HG03060 (cell line): ENCODE data around the gene SPTLC1.
"Not testable (repeated sequence)": the region's sequence is repeated elsewhere in the genome, so short reads cannot be mapped to it uniquely, and the experiment has no call there.

ENCODE experiments used
- ATAC-seq: cut with Tn5 transposase; IDR thresholded peaks from one replicate; pipeline ENCODE4 v1.9.1; 2021; ENCODE audit warnings: low read depth, moderate number of reproducible peaks; ENCODE audit not compliant: unreplicated experiment

The SPTLC1 gene

DNA sequence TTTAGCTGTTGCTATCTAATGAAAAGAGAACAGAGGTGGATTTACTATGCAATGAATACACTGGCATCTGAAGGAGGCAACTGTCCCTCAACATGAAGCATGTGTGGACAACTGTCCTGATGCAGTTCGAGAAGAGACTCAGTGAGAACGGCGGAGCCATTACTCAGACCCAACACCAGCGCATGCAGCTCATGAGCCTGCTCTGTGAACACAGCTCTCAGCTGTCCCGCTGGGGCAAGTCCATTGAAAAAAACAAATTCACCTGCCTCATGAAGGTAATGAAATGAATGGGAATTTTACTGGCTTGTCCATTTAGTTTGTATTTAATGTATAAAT lies 78.8 kb downstream of the SPTLC1 start:
- ATAC-seq: no peak

GRCh38 chr9:92035687-92036410 lies 79.4 kb downstream of the SPTLC1 start:
- ATAC-seq: no peak

GRCh38 chr9:92035146-92035545 lies 80.1 kb downstream of the SPTLC1 start:
- ATAC-seq: no peak

GRCh38 chr9:92033991-92034390 lies 81.2 kb downstream of the SPTLC1 start:
- ATAC-seq: no peak

DNA sequence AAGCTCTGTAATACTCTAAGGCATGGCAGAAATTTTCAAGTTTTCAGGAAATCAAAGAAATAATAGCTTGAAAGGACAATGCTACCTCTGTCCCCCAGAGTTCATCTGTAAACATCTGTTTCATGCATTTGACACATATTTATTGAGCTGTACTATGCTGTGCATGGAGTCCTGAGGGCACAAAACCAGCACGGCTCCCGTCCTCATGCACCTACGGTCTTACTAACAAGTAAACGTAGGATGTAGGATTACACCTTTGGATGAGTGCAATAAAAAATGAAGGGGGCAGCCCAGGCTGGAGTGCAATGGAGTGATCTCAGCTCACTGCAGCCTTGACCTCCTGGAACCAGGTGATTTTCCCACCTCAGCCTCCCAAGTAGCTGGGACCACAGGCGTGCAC lies 81.9 kb downstream of the SPTLC1 start:
- no peak for ATAC-seq

DNA sequence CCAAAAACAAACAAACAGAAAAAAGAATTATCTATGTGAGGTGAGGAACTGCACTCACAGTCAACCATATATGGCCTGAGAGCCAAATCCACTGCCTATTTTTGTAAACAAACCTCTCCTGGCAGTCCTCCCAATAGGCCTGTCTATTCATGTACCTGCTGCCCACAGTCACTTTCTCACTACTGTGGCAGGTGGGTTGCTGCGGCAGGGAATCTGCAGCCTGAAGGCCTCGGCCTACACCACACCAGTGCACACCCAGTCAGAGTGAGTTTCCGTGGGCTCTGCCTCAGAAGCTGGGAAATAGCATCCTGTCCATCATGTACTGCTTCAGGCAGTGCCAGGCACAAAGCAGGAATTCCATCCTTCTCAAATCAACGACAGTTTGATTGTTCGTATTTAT lies 82.3 kb downstream of the SPTLC1 start:
- ATAC-seq: no peak

- ATAC-seq: no peak
Observed at GRCh38 chr9:92030367-92030766, 84.8 kb downstream of the SPTLC1 start.

DNA sequence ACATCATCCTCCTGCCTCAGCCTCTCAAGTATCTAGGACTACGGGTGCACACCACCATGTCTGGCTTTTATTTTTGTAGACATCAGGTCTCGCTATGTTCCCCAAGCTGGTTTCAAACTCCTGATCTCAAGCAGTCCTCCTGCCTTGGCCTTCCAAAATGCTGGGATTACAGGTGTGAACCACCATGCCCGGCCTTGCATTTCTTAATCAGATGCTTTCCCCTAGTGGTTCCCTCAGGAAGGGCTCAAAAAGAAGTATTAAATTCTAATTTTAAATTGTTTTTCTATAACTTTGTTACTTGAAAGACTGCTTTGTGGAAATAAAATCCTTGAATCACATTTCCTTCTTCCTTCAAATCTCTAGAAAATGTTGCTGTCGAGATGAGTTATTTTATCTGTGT lies 85.7 kb downstream of the SPTLC1 start:
- ATAC-seq: no peak

DNA sequence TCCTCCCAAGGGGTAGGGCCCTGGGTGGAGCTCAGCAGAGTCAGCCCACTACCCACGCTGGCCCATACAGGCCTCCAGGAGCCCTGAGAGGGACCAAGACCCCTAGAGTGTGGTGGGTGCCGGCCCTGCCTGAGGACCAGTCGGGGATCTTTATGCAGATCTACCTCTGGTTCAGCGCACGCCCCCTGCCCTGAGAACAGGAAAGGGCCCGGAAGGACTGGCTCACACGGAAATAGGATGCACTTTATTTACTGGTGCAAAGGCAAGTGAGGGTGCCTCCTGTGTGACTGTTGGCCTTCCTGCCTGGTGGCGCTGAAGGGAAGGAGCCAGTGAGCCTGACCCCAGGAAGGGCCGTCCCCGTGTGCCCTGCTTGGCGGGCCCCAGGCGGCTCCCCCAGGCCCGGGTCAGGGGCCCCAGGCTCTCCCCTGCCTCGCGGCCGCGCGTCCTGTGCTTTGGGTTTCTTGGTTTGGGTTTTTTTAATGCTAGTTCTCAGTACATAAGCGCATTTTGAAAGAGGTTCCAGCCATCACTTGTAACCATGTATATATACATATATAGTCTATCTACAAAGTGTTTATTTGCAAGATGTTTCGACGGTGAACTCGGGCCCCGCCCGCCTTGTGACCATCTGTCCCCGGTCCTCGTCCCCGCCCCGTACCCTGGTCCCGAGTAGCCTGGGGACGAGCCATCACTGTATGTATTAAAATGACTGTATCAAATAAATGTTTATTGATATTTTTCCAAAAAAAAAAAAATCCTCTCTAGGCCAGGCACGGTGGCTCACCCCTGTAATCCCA lies 88.8 kb downstream of the SPTLC1 start:
- no peak for ATAC-seq

- not testable (repeated sequence) for ATAC-seq
Observed at GRCh38 chr9:92021785-92022541, 93.2 kb downstream of the SPTLC1 start.

GRCh38 chr9:92019658-92020057 lies 95.6 kb downstream of the SPTLC1 start:
- ATAC-seq: no peak

DNA sequence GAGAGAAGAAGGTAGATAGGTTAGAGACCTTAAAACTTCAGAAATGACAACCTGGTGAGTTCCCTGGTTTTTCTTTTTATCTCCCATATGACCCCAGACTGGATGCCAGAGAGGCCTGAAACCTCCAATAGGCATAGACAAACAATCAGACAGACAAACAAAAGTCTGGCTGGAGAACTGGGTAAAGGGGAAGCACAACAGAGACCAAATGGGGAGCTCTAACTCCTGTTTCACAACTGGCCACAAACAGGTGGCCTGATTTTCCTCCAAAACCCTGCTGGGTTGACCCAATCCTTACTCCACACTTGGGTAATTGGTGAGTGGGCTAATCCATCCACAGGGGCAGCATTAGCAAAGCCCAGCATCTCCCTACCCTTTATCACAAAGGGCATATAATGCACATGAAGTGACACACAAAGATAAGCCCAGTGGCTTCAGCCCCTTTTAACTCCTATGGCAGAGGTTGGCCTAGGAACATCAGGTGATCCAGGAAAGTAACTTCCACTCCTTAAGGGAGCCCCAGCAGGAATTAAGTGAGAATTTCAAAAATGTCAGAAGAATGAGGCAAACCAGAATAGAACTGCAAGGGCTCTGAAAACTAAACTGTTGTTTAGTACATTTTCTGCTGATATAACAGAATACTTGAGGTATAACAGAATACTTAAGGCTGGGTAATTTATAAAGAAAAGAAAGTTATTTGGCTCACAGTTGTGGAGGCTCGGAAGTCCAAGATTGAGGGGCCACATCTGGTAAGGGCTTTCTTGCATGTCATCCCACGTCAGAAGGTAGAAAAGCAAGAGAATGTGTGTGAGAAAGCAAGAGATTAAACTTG lies 104.3 kb downstream of the SPTLC1 start:
- no peak for ATAC-seq

DNA sequence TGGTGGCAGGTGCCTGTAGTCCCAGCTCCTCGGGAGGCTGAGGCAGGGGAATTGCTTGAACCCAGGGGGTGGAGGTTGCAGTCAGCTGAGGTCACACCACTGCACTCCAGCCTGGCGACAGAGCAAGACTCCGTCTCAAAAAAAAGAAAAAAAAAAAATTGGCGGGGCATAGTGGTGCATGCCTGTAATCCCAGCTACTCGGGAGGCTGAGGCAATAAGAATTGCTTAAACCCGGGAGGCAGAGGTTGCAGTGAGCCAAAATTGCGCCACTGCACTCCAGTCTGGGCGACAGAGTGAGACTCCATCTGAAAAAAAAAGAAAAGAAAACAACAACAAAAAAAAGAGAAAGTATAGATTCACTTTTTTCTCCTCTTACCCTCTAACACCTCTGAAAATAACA lies 105.0 kb downstream of the SPTLC1 start:
- not testable (repeated sequence) for ATAC-seq

DNA sequence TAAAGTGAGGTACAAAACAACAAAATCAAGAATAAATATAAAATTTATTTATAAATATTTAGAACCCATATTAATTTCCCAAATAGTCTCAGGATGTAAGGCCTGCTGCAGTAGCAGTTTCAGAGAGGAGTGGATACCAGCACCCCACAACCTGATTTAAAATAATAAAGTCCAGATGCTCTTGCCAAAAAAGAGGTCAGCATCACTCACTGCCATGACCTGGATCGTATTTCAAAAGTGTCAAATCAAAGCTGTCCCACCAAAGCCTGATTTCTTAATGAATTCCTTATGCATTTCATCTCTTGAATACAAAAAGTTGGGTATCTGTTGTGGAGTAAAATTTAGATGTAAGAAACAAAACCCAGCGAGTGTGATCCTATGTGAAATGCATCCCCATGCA lies 107.2 kb downstream of the SPTLC1 start:
- ATAC-seq: no peak

GRCh38 chr9:92004045-92004392 lies 111.2 kb downstream of the SPTLC1 start:
- no peak for ATAC-seq

DNA sequence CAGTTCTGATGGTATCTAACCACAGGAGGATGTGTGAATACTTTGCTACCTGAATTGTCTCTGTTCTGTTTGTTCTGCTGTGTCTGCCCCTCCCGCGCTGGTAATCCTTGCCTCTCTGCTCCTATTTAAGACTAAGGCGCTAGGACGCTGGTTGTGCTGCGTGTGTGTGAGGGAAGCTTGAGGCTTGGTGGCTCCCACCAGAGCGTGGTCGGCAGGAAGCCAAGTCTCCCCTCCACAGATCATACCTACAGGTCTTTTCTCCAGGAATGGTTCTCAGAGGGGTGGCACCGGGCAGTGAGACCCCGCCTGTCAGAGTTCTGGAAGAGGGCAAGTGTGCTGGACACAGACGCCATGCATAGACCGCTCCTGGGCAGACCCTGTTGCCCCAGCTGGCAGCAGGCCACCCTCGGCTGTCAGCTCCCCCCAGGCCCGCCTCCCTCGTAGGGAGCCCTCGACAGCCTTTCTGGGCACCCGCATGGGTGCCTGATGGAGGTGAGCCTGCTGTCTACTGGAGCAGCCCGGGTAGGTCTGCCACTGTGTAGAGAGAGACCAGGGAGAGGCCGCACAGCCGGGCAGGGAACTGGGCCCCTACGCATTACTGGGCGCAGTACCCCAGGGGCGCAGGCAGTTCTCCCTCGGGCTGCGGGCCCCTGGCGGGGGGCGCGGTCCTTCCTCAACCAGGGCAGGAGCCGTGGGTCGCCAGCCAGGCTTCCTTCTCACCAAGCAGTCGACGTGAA lies 111.7 kb downstream of the SPTLC1 start:
- no peak for ATAC-seq

- ATAC-seq: not testable (repeated sequence)
Observed at GRCh38 chr9:92001948-92002347, 113.3 kb downstream of the SPTLC1 start.

- ATAC-seq: no peak
Observed at GRCh38 chr9:92001244-92001643, 114.0 kb downstream of the SPTLC1 start.

DNA sequence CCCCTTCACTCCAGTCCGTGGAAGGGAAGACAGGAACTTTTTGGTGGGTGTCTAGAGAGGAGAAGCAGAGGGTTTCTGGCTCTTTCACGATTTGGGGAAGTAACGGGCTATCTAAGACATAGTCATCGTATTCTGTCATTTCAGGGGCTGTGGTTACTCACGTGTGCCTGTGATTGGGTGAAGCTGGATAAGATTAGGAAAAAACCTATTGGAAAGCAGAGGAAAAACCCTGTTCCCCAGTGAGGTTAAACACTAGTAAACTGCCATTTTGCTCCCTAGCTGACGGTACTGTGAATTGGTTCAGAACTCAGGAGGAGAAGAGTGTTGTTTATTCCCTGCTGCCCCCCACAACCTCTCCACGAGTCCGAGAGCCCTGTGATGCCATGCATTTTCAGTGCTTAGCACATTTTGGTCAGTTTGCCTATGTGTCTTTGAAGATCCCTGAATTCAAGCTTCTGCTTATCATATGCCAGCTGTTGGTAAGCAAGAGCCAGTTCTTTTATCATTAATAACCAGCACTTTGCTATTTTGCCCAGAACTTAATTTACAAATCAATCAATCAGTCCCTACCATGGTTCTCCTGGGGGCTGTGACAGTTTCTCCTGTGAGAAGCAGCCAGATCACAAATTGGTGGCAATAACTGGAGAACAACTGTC lies 120.1 kb downstream of the SPTLC1 start:
- ATAC-seq: no peak
